CD4-positive, alpha-beta T cell treated with Interleukin-15 for 4 hours (primary cell): ENCODE measurements around the gene S100A4.
A peak's percentile ranks its signal among the peaks of the same experiment; 100 is the strongest.
"Not testable (repeated sequence)": the region's sequence is repeated elsewhere in the genome, so short reads cannot be mapped to it uniquely, and the experiment has no call there.

ENCODE experiments used
- DNase-seq: peaks from one replicate; pipeline ENCODE4 v3.0.0-alpha.2; 2020; ENCODE audit warnings: low spot score

Gene S100A4

DNA sequence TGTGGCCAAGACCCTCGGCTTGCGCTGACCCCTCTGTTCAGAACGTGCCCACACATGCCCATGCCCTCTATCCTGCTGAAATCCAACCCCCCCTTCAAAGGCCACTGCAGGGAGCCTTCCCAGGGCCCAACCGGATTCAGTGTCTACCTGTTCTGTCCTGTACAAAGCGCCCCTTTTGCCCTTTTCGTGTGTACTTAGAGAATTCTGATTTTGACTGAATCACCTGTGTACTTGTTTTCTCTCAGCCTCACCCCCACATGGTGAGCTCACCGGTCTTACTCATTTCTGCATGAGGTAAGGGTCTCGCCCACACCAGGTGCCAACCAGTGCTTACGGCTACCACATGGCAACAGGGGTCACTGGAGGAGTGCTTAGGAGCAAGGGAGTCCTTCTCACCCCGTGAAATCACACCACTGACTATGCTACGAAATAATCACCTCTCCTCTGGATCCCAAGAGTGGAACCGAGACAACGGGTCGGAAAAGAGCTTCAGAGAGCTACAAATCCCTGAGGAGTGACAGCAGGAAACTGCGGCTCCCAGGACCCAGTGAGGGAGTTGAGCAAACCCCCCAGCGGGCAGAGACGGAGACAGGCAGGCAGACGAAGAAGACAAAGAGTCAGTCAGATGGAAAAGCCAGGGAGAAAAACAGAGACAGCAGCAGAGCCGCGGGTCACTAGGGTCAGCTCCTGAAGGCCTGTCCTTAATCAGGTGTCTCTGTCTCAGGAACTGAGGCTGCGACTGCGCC is 22.2 kb upstream of the S100A4 start:
- peak; percentile 27 for DNase-seq

DNA sequence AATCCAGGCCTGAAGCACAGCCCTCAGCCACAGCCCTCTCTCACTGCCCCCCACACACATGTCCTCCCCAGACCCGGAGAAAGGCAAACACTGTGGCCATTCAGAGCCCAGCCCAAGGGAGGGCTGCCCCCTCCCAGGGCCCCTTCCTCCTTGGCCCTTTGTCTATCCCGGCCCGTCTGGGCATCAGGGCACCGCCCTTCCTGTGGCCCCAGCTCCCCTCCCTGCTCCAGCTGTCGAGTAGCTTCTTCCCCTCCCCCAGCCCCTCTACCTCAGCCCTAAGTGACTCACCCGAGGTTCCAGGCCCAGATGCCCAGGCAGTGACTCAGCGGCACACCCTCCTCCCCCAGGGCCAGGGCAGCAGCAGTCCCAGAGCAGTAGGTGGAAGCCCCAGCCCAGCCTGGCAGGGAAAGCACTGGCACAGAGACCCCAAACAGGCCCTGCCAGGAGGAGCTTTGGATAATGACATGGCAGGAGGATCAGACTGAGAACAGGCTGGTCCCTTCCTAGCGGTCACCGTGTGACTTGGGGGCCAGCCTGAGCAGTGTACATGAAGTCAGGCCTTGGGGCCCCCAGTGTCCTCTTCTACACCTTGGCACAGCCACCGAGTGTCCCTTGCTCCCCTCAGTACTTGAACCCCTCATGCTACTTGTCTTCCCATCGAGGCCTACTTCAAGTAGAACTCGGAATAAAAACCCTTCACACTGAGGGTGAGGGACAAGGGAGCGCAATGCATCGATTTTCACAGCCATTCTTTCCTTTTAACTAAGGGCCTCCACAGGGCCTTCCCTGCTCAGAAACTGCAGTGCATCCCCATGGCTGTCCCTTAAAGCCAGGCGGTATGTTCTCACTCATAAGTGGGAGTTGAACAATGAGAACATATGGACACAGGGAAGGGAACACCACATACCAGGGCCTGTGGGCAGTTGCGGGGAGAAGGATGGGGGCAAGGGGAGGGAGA is 21.1 kb upstream of the S100A4 start:
- DNase-seq = peak; percentile 95

DNA sequence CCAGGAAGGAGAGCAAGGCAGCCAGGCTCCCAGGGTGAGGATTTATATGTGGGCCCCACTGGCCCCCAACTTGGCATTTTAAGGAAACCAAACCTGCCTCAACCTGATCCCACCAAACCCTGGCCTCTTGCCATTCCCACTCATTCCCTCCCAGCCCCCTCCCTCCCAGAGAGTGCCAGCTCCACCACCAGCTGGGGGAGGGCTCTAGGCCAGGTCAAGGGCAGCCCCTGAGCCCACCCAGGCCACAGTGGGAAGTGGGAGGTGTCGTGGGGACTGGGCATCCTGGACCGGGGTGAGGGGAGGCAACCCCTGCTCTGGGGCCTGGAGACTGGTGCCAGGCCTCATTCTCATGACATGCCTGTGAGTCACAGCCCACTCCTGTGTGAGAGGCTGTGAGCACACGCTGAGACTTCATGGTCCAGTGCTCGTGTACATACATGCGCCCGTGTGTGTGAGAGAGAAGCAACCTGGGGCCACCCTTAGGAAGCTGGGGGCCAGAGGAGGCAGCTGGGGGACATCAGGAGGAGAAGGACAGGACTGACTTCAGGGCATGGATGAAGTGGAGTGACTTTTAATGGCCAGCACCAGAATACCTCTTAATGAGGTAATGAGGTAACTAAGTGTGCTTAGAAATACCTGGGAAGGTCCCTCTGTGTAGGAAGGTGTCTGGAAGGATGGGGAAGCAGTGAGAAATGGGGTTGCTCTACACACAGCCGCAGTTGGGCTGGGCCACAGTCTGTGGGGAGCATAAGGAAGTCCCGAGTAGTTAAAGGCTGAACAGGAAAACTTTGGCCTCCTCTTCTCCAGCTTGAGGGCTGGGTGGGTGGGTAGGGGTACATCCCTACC is 20.1 kb upstream of the S100A4 start, which contains the start of gene S100A2:
Gene S100A2, minus strand, starts transcription at position 316 of the 846 bp plus-strand sequence. CDS start 1,967 bp downstream, outside the sequence.
- peak; percentile 63 for DNase-seq

DNA sequence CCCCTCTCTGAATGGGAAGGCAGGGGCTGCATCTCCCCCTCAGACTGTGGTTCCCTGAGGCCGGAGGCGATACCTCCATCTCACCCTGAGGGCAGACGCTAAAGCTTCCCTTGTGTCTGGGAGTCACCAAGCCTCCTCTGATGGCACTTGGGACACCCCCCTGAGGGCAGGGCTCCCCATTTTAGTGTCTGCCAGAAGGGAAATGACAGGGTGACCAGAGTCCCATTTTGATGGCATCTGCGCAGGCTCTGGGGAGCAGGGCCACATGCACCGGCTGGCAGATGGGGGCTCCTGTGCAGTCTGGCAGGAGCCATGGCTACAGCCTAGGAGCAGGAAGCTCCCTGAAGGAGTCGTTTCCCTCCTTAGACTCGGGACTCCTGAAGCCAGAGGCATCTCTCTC is 18.4 kb upstream of the S100A4 start:
- no peak for DNase-seq

DNA sequence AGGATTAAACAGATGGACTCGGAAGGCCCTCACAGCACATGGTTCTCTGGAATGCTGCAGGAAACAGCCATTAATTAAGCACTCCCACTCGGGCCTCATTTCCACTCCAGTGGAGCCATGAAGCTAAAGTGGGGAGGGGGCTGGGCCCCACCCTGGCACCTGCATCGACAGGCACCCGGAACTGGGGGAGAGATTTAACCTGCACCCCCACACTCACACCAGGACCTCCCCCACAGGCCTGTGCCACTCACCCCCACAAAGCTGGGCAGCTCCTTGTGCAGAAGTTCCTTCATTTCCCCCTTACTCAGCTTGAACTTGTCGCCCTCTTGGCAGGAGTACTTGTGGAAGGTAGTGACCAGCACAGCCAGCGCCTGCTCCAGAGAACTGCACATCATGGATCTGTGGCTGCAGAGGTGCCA is 17.9 kb upstream of the S100A4 start:
- no peak for DNase-seq

DNA sequence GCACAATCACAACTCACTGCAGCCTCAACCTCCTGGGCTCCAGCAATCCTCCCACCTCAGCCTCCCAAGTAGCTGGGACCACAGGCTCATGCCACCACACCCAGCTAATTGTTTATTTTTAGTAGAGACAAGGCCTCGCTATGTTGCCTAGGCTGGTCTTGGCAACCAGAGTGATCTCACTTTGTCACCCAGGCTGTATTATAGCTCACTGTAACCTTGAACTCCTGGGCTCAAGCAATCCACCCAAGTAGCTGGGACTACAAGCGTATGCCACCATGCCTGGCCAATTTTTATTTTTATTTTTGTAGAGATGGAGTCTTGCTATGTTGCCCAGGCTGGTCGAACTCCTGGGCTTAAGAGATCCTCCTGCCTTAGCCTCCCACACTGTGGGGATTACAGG is 16.4 kb upstream of the S100A4 start:
- DNase-seq = not testable (repeated sequence)

DNA sequence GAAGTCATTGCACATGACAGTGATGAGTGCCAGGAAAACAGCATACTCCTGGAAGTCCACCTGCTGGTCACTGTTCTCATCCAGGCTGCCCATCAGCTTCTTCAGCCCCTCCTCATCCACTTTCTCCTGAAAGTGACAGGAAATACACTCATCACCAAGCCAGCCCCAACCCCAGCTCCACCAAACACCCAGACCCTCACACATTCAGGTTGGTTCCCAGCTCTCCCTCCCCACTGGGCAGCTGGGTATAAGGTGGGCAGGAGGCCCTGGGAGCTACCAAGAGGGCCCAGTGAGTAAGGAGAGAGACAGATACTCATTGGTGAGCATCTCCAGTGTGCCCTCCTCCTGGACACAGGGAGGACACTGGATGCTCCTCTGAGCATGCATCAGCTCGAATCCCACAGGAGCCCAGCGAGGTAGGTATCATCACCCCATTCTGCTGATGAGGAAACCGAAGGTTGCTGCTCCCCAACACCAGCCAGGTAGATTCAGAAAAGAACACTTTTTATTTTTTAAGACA is 15.9 kb upstream of the S100A4 start:
- no peak for DNase-seq

DNA sequence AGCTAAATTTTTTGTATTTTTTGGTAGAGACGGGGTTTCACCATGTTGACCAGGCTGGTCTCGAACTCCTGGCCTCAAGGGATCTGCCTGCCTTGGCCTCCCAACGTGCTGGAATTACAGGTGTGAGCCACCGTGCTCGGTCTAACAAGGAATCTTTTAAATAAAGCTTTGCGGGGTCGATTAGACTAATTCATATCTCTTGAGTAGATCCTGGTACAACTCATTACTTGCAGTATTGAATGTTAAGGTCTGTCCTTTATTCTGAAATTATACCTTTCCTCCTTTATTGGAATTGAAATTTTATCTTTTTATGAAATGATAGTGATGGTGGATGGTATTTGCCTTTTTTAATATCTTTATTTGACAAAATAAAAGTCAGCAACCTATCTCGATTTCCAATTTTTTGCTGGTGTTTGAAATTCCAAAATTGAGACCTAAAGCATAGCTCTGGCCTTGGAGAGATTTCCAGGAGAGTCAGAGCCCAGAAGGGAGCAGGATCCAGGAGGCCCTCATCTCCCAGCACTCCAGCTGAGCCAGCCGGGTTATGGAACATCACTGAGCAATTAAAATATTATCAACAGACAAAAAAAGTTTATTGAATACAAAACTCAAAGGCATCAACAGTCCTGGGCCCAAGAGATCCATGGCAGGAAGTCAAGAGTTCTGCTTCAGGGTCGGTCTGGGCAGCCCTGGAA is 15.3 kb upstream of the S100A4 start:
- DNase-seq = no peak

DNA sequence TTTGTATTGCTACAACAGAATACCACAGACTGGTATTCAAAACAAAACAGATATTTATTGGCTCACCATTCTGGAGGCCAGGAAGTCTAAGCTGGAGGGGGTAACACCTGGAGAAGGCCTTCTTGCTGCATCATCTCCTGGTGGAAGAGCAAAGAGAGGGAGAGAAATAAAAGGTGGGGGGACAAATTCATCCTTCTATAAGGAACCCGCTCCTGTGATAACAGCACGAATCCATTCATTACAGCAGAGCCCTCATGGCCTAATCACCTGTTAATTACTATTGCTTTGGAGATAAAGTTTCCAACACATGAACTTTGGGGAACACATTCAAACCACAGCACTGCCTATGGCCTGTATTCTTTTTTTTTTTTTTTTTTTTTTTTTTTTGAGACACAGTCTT is 14.6 kb upstream of the S100A4 start:
- DNase-seq = no peak

DNA sequence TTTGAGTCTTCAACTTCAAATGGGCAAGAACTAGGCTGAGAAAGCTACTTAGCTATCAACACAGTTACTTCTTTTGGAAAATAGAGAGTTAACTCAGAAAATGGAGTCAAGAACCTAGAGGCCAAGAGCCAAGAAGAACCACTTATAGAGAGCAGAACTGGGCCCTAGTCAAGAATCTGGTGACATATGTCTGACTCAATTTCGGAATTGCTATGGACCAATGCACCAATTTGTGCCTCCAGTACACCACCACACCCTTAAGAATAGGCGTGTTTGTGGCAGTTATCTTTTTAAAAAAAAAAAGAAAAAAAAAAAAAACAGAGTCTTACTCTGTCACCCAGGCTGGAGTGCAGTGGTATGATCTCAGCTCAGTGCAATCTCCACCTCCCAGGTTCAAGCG is 12.3 kb upstream of the S100A4 start:
- DNase-seq = no peak

DNA sequence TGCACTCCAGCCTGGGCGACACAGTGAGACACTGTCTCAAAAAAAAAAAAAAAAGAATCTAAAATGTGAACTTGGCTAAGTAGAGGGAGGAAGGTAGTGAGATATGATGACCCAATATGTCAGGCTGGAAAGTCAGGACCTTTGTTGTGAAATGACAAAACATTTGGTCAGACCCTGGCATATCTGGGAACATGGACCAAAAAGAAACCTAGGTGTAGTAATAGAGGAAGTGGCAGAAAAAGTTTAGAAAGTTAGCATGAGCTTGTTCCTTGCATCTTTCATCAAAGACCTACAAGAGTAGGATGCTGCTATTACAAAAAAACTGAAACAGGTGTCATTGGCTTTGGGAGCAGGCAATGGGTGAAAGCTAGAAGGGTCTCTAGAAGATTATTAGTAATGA is 10.7 kb upstream of the S100A4 start:
- no peak for DNase-seq

DNA sequence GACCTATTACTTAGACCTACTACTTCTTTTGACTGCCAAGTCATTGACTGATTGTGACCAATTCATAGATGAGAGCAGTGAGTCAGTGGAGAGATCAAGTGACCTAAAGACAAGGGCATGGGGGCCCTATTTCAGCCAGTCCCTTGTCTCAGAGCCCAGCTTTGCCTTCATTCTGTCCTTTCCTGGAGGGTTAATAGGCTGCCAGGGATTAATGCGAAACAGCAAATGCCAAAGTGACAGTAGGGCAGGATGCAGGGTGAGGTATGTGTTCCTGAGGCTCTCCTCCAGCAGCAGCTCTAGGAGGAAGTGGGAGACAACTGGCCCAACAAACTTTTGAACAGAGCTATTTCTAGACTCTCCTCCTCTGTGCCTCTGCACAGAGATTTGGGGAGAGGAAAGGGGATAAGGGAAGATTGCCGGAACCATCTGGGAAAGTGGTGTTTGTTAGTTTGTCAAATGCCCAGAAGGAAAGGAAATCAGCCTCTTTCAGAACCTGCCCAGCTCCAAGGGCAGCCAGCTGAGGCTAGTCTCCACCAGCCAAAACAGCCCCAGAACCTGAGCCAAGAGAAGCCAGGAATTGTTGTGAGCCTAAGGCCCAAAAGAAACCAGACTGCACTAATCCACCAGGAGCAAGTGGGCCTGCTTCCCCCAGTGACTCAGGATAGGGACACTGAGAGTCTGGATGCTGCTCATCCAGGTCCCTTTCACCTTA is 8.4 kb upstream of the S100A4 start:
- no peak for DNase-seq

DNA sequence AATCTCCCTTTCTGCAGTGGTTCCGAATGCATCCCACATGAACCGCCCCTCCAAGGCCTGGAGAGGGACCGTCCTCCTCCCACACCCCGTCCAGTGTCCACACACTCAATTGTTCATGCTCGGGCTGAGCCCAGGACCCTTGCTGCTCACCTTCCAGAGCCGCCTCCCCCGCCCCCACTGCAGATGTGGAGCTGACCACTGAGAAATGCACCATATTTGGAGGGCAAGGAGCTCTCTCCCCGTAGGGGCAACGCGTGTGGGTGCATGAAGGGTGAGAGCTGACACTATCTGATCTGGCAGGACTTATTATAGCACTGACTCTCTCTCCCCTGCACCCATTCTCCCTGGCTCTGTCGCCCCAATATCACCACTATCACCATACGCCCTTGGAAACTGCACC is 7.5 kb upstream of the S100A4 start:
- no peak for DNase-seq

DNA sequence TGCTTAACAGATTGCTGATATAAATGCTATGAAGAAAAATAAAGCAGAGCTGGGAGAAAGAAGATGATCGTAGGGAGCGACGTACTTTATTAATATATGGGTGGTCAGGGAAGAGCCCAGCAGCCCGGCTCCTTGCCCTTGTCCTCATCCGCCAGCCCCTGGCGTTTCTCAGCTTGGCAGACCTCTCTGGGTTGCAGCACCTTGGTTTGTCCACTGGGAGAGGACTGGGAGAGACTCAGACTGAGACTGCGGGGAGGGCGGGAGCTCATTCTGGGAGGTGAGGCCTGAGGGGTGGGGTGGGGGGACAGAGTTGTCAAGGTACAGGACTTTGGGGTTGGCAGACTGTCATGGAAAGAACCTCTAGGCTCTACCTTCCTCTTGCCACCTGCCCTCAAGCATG is 6.7 kb upstream of the S100A4 start:
- no peak for DNase-seq

DNA sequence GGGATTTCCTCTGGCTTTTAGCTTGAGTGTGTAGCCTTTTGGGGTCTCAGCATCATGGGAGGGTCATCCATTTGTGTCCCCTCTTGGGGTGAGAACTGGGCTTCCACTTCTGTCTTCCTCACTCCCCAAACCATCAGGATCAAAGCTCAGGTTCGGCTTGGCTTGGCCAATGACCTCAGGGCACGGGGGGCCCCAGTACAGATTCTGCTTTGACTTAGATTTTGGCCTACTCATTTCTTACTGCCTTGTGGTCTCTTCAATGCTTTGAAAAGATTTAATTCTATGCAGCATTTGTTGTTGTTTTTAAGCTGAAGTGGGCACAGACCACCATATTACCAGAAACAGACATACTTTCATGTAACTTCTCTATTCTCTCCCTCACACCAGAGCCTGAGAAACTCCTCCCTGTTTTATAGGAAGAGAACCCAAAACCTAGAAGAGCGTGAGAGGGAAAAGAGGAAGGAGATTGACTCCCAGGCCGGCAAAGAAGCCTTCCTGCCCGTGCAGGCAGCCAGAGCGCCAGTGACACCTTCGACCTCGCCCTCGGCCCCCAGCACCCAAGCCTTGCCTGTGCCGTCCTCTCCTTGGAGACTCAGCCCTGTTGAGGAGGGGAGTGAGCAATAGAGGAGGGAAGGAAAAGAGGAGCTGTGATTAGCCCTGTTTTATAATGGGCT is 5.4 kb upstream of the S100A4 start:
- no peak for DNase-seq

DNA sequence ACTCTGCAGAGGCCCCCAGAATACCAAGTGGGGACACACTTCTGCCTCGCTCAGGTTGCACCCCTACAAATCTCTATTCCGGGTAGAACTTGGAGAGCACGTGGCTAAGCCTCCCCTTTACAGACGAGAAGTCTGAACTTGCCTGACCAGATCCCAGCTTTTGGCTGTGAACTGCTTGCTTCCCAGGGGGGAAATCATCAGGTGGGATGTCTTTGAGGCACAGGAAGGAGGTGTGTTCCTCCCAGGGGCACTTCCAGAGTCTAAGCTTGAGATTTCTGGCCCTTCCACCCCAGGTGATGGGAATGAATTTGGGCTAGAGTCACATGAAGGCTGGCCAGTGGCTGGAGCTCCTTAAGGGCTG is 4.8 kb upstream of the S100A4 start:
- DNase-seq = no peak

DNA sequence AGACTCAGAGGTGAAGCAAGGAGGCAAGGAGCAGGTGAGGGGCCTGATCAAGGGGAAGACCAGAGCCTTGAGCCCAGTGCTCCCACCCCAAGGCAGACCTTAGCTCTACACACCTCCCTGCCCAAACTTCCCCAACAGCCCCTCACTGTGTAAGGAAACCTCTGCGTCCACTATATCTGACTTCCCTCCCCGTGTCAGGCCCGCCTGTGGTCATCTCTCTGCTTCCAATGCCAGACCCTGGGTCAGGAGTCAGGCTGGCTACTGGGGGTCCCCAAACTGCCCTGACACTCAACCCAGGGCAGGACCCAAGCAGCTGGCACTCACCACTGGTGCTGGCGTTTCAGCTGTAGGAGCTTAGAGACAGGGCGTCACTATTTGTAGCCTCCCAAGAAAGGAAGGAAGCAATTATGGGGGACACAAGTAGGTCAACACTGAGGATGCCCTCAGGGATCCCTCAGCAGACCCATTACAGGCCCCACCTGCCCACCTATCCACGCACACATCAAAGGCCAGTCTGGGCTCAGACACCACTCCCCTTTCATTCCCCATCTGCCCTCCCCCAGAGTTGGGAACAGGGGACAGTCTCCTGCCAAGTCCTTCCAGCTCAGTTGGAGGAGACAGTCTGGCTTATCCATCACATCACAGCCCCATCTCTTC is 4.3 kb upstream of the S100A4 start:
- DNase-seq = no peak

DNA sequence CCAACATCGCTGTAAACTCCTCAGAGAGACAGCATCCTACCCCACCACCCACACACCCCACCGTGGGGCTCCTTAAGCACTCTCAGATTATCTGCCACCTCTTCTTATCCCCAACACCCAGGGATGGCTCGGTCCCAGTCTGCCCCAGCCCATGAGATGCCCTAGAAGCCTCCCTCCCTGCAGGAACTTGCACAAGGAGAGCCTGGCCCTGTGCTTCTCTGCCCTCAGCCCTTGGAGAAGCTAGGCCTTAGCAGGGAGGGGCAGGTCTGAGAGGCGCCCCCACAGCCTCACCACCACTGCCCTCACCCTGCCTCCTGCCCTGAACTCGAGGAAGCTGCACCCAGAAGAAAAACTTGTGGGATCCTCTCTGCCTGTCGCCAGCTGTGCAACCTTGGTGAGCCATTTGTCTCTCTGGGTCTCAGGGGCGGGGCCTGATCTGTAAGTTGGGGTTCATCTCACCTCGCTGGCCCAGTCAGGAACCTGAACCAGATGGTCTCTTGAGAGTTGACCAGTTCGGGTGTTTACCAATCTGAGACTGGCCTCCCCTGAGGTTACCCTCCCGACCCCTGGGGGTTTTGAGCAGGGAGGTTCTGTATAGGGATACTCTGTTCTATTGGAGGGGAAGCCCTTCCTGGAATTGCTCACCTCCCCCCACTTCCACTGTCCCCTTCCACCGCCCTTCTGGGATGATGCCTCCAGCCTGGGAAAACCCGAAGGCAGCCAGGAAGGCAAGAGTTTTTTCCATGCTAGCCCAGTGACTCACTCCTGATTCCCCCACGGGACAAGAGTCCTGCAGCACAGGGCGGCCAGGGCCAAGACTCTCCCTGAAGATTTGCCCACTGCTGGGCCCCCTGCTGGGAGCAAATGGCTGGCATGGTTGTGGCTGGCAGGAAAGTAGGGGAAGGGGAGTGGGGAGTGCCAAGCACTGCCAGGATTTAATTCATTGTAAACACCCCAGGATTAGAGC is 3.4 kb upstream of the S100A4 start, which contains the start of gene S100A3:
Gene S100A3, minus strand, starts transcription at position 537 of the 967 bp plus-strand sequence. CDS start 773 bp downstream, outside the sequence.
- no peak for DNase-seq
